Renal cortex interstitium (tissue), 11 donors: Measurements from ENCODE around the gene SAMD4B. TPM values are rescaled to one million over a fixed set of nuclear protein-coding genes. Genes with fewer than 3 reads are reported as not detected.
A peak's percentile ranks its signal among the peaks of the same experiment; 100 is the strongest.
"Not testable (repeated sequence)": the region's sequence is repeated elsewhere in the genome, so short reads cannot be mapped to it uniquely, and the experiment has no call there.

Experiments used
- DNase-seq, 11 donors: peaks; one replicate each; pipeline ENCODE4 v3.0.0-alpha.2; 2013; ENCODE audit warnings: low read depth in 9 of 11, low spot score in 4 of 11; ENCODE audit errors: extremely low read depth in 1 of 11
- polyA plus RNA-seq, 3 donors: library from polyadenylated mRNA; unstranded; fragments of 120-200 nt; gene quantifications; one replicate each; pipeline ENCODE4 v1.2.1, GENCODE V29; 2013; ENCODE audit not compliant: insufficient read length in 3 of 3

SAMD4B gene
- polyA plus RNA-seq, 3 donors, result 92.7 to 145 (median 122) TPM

GRCh38 chr19:39307046-39307821, 35.0 kb upstream of the SAMD4B start:
- peak in 1 of 11 donors; percentile 36 for DNase-seq

GRCh38 chr19:39307822-39308530, 34.2 kb upstream of the SAMD4B start:
- DNase-seq, result no peak

DNA sequence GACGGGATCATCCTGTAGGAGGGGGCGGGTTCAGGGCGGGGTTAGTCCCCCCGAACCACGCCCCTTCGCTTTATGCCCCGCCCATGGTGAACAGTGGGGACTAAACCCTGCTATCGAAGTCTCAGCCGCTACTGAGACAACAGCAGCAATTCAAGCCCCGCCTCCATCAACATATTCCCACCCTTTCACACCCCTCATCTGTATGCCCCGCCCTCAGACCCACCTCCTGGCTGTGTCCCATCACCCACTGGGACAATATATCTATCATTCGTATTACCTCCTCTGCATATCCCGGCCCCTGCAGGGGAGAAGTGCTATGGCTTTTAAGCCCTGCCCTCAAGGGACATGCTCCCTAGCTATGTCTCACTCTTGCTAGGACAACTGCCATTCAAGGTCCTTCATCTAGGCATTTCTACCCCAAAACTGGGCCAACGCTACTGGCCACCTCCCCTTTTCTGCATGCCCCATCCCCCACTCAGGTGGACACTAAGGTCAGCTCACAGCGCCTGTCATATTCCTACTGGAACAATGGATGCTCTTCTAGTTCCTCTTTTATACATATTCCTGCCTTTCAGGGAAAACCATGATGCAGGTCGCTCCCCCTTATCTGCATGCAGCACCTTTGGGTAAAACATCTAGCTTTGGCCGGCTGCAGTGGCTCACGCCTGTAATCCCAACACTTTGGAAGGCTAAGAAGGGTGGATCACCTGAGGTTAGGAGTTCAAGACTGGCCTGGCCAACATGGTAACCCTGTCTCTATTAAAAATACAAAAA, 33.5 kb upstream of the SAMD4B start:
- no peak for DNase-seq

DNA sequence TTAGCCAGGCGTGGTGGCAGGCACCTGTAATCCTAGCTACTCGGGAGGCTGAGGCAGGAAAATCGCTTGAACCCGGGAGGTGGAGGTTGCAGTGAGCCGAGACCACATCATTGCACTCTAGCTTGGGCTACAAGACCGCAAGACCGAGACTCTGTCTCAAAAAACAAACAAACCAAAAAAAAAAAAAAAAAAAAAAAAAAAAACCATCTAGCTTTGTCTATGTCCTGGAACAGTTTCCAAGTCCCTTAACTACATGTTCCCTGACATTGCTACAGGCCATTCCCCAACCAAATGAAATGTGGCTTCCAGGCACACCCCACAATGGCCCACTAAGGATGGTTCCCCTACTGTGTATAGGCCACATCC, 32.9 kb upstream of the SAMD4B start:
- DNase-seq, result not testable (repeated sequence)

DNA sequence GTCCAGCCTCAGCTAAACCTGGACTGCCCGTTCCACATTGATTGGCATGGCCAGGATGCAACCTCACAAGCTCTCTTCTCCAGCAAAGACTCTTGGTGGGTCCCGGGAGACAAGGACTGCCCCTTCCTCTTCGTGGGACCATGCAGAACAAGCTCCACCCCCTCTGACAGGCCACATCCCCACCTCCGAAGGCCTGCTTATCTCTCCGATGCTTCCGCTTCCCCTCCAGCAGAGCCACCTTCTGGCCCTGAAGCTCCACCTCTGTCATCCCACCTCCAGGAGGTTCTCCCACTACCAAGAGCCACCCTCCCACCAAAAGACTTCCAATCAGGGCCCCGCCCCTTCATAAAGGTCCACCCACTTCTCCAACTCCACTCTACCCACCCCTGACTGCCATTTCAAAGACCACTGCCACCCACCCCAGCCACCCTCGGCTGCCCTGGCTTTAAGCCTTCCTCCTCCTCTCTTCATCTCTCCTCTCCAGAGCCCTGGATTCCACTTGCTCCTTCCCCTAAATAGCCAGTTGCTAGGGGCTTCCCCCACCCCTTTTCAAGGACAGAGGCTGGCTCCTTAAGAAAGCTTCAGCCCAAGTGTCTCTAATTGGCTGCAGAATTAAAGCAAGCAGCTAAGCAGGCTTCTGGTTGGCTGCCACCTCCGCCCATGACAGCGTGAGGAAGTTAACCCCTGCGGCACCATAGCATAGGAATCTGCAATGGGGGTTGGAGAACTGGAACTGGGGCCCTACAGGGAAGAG, 31.5 kb upstream of the SAMD4B start:
- no peak for DNase-seq

DNA sequence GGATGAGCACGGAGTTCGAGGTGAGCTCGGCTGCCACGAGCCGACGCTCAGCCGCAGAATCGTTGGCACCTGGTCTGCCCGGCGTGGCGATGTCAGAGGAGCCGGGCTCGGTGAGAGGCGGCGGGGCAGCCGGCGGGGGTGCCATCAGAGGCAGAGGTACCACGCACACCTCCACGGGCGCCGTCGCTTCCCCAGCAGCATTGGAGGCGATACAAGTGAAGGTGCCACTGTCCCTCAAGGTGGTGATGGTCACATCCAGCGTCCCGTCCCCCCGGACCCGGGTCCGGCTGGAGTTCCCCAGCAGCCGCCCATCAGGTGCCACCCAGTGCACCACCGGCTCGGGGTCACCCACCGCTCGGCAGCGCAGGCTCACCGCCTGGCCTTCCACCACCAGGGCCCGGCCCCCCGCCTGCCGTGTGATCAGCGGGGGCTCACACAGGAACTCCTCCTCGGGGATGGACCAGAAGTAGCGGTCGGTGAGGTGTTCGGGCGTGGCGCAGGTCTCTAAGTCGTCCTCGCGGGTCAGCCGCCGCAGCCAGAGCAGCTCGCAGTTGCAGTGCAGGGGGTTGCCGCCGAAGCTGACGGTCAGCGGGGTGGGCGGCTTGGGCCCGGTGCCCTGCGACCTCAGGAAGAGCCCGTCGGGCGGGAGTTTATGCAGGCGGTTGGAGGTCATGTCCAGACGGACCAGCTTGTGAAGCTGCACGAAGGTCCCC, 28.0 kb upstream of the SAMD4B start:
- no peak for DNase-seq

GRCh38 chr19:39315933-39316332, 26.3 kb upstream of the SAMD4B start:
- no peak for DNase-seq

DNA sequence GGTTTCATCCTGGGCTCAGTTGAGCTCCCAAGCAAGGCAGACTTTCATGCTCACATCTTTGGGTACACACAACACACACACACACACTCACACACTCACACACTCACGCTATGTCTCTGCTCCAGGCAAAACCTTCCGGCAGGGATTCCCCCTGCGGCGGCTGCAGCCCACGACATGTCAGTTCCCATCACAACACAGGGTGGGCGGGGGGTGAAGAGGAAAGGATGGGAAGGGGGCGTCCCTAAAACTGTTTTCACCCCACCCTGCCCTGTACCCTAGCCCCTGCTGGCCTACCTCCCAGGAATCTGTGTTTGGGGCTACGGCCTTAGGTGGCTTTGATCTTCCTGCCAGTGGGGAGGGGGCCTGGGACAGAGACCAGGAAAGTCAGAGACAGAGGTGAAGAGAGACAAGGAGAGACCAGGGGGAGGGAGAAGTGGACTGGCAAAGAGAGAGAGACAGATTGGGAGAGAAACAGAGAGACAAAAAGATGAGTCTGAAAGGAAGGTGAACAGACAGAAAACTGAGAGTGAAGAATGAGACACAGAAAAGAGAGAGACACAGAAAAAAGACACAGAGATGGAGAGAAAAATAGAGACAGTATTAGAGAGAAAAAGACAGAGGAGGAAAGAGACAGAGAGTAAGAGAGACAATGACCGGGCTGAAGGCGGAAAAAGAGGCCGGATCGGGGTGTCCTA, 25.4 kb upstream of the SAMD4B start:
- no peak for DNase-seq

DNA sequence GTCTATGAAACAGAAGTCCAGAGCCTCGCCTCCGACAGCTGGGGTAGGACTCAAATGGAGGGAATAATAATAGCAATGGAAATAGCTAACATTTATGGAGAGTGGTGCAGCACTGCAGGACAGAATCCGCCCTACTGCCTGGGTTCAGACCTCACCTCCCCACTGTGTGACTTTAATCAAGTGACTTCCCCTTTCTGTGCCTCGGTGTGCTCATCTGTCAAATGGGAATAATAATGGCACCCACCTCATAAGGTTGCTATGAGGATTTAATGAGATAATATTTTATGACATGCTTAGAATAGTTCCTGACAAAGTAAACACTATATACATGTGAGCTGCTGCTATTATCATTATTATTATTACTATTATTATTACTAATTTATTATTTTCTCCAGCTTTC, 24.7 kb upstream of the SAMD4B start:
- no peak for DNase-seq

GRCh38 chr19:39318071-39318470, 24.1 kb upstream of the SAMD4B start:
- DNase-seq, result no peak

- no peak for DNase-seq
These were observed 23.5 kb upstream of the SAMD4B start for GRCh38 chr19:39318690-39319089.

DNA sequence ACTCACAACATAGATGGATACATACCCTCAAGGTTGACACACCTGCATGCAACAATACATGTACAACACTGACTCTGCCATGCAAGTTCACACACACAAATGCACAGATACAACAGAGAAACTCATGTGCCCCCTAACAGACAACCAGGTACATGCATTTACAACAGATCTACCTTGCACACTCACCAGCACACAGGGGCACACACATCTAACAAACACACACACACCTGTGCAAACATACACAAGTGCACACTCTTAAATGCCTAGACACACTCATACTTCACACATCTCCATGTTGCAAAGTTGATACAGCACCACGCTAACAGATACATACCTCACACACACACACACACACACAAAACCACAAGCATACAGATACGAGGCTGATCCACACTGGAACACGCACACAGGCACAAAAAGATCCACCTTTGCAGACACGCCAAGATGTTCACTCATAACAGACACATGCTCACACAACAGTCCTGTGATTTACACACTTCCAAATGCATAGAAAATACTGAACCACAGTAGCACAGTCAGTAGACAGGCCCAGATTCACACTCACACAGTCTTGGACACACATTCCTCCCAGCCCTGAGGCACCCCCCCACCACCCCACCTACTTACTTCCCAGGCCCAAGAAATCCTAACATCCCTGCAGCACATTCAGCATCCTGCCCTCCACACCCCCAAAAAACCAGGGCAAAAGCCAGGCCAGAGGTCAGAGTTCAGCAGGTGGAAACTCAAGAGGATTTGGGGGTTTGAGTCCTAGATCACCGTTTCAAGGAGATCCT, 22.9 kb upstream of the SAMD4B start:
- DNase-seq, result no peak

- no peak for DNase-seq
These were observed 22.4 kb upstream of the SAMD4B start for GRCh38 chr19:39319892-39320248.

DNA sequence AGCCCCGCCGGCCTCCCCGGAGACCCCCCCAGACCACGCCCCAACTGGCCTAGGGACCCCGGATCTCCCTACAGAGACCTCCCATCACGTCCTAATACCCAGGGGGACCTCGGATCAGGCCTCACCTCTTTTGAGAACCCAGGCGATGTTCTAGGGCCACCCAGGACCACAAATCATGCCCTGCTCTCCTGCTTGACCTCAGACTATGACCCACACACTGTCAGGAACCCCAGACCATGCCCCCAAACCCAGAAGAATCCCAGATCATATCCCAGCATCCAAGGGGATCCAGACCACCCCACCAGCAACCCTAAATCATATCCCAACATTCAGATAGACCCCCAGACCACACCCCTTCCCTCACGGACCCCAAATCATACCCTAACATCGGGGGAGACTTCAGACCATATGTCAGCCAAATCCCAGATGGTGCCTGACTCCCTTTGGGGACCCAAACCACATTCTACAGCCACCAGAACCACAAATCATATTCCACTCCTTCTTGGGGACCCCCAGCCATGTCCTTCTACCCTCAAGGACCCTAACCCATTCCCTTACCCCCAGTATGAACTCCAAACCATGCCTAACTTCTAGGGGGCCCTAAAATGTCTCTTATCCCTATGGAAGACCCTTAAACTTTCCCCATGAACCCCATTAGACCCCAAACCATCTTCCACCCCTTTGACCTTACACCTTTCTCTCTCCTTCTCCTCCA, 20.9 kb upstream of the SAMD4B start:
- no peak for DNase-seq

DNA sequence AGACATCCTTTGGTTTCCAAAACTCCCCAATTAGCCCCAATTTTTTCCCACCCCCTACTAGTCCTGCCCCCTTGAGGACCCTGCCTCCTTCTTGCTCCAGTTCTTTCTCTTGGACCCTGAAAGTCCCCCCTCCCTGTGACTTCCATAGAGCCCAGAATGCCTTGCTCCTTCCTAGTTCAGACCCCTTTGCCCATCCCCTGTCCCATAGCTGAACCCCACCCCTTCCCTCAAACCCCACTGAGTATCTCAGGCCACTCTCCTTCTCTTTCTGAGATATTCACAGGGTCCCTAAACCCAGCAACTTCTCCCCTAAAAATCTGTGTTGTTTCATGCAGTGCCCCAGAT, 20.4 kb upstream of the SAMD4B start:
- no peak for DNase-seq

DNA sequence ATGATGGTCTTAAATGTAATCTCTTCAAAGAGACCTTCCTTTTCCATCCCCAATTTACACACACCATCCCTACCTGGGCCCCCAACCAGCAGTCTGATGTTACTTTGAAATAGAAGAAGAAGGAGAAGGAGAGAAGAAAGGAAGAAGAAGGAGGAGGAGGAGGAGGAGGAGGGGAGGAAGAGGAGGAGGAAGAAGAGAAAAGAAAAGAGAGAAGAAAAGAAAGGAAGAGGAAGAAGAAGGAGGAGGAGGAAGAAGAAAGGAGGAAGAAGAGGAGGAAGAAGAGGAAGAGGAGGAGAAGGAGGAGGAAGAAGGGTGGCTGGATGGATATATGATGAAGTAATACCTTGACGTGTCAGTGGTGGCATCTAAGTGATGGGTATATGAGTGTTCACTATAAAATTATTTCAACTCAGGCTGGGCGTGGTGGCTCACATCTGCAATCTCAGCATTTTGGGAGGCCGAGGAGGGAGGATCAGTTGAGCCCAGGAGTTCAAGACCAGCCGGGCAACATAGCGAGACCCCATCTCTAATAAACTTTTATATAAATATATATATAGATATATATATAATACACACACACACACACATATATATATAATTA, 17.9 kb upstream of the SAMD4B start:
- no peak for DNase-seq
